HL-60 (cell line): ENCODE results near the gene PES1.

ENCODE experiments used
- TF ChIP-seq, protein P1 (sequence below): IDR thresholded peaks from one replicate; pipeline ENCODE4 v1.5.1; 2011; ENCODE audit warnings: low read length, control low read depth, inconsistent platforms; ENCODE audit not compliant: insufficient read depth
- TF ChIP-seq, protein P2 (sequence below): IDR thresholded peaks from 2 replicates; pipeline ENCODE4 v1.6.1; 2012; ENCODE audit warnings: low read depth; ENCODE audit not compliant: insufficient replicate concordance

DNA sequence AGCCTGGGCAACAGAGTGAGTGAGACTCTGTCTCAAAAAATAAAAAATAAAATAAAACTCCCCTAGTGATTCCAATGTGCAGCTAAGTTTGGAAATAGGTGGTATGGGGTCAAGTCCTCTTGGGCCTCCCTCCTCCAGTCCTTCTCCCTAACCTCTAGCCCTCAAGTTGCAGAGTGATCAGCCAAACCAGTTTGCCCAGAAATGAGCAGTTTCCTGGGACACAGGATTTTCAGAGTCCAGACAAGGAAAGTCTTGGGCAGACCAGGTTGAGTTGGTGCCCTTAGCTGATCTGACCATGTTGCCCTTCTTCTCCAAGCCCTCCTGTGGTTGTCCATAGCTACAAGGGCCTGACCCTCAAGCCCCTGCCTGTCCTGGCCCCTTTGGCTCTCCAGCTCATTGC, 23.2 kb upstream of the PES1 start:
- TF ChIP-seq, protein P1, sequence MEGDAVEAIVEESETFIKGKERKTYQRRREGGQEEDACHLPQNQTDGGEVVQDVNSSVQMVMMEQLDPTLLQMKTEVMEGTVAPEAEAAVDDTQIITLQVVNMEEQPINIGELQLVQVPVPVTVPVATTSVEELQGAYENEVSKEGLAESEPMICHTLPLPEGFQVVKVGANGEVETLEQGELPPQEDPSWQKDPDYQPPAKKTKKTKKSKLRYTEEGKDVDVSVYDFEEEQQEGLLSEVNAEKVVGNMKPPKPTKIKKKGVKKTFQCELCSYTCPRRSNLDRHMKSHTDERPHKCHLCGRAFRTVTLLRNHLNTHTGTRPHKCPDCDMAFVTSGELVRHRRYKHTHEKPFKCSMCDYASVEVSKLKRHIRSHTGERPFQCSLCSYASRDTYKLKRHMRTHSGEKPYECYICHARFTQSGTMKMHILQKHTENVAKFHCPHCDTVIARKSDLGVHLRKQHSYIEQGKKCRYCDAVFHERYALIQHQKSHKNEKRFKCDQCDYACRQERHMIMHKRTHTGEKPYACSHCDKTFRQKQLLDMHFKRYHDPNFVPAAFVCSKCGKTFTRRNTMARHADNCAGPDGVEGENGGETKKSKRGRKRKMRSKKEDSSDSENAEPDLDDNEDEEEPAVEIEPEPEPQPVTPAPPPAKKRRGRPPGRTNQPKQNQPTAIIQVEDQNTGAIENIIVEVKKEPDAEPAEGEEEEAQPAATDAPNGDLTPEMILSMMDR, result no peak
- TF ChIP-seq, protein P2, sequence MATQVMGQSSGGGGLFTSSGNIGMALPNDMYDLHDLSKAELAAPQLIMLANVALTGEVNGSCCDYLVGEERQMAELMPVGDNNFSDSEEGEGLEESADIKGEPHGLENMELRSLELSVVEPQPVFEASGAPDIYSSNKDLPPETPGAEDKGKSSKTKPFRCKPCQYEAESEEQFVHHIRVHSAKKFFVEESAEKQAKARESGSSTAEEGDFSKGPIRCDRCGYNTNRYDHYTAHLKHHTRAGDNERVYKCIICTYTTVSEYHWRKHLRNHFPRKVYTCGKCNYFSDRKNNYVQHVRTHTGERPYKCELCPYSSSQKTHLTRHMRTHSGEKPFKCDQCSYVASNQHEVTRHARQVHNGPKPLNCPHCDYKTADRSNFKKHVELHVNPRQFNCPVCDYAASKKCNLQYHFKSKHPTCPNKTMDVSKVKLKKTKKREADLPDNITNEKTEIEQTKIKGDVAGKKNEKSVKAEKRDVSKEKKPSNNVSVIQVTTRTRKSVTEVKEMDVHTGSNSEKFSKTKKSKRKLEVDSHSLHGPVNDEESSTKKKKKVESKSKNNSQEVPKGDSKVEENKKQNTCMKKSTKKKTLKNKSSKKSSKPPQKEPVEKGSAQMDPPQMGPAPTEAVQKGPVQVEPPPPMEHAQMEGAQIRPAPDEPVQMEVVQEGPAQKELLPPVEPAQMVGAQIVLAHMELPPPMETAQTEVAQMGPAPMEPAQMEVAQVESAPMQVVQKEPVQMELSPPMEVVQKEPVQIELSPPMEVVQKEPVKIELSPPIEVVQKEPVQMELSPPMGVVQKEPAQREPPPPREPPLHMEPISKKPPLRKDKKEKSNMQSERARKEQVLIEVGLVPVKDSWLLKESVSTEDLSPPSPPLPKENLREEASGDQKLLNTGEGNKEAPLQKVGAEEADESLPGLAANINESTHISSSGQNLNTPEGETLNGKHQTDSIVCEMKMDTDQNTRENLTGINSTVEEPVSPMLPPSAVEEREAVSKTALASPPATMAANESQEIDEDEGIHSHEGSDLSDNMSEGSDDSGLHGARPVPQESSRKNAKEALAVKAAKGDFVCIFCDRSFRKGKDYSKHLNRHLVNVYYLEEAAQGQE, result no peak
